Psoas muscle (tissue), 8 donors: ENCODE results near the gene CELF4. TPM values are rescaled to one million over a fixed set of nuclear protein-coding genes. Genes with fewer than 3 reads are reported as not detected.

Experiments
- ATAC-seq, 4 donors: fragments of 200-7000 bp; cut with Tn5 transposase; one replicate each; pipeline ENCODE4 v1.9.1; 2020; ENCODE audit warnings: moderate library complexity in 3 of 4, mild to moderate bottlenecking in 2 of 4
- DNase-seq, 2 donors: peaks; one replicate each; pipeline ENCODE4 v3.0.0-alpha.2; 2020
- H3K27ac ChIP-seq: fragments of 200-600 bp; one replicate; pipeline ENCODE4 v1.8.0; 2022
- H3K27me3 ChIP-seq, 3 donors: fragments of 200-600 bp in 1 of 3; one replicate each; pipeline versions ENCODE4 v1.6.1 to v1.8.0; 2013 to 2022; ENCODE audit warnings: low read length in 2 of 3, mild to moderate bottlenecking in 2 of 3, moderate library complexity in 1 of 3; ENCODE audit not compliant: insufficient read depth in 3 of 3
- H3K36me3 ChIP-seq, 2 donors: fragments of 200-600 bp in 1 of 2; one replicate each; pipeline versions ENCODE4 v1.6.1 to v1.8.0; 2013 to 2022; ENCODE audit warnings: low read depth in 1 of 2, mild to moderate bottlenecking in 1 of 2, moderate library complexity in 1 of 2; ENCODE audit not compliant: insufficient read depth in 1 of 2
- H3K4me1 ChIP-seq: fragments of 200-600 bp; one replicate; pipeline ENCODE4 v1.8.0; 2022
- H3K4me3 ChIP-seq: fragments of 200-600 bp; one replicate; pipeline ENCODE4 v1.8.0; 2022; ENCODE audit warnings: mild to moderate bottlenecking
- H3K9me3 ChIP-seq: fragments of 200-600 bp; one replicate; pipeline ENCODE4 v1.8.0; 2022
- CTCF ChIP-seq: fragments of 200-600 bp; IDR thresholded peaks from one replicate; pipeline ENCODE4 v1.8.0; 2022; ENCODE audit warnings: antibody characterized with exemption
- WGBS, 3 donors: extraction: QIAGEN DNeasy Blood & Tissue Kit; methylation state at CpG; one replicate each; pipeline versions ENCODE4 v1.1.6 to v1.1.7; 2013; 5-methylcytosine and 5-hydroxymethylcytosine counted together
- intact Hi-C, 2 donors: fragments of 100-400 bp; cut with DNase I; formaldehyde crosslinking; loops; one replicate each; pipeline versions ENCODE4 v1.11.0 to v1.14.2; 2022
- polyA plus RNA-seq, 3 donors: library from polyadenylated mRNA; stranded (reverse); fragments of 200-250 nt; gene quantifications; one replicate each; pipeline ENCODE4 v1.2.3, GENCODE V29; 2013
- total RNA-seq, 4 donors: library from RNA; stranded (reverse); fragmentation: NEBNext Ultra II Directional in 2 of 4; extraction: Animal tissue kit (Norgen Biotek cat#: 25700) in 2 of 4; gene quantifications; one replicate each; pipeline versions ENCODE4 v1.2.1 to v1.2.4, GENCODE V29; 2021 to 2023
- donor health status: healthy with polysubstance abuse.
- donor health status: DM: no; HTN: no; CAD: no; lungs with moderate emphysema.
- donor health status: Bipolar disorder and iron deficiency.
- donor health status: healthy.
- donor health status: DM: yes; HTN: yes; CAD: no.
- donor health status: DM: no; HTN: no; CAD: no.
- donor health status: DM: no; HTN: no; CAD: no.
- donor health status: DM: yes; HTN: yes; CAD: no.

The CELF4 gene
- total and polyA plus RNA-seq, 7 donors = 0.17 to 0.28 (median 0.17) TPM; not detected in 3

- intact Hi-C loops = loop anchor here in 1 of 2 donors (10.0 kb wide), 1 partner anchor 60 kb away; no protein-coding TSS in a partner anchor
- DNase-seq (no peak), ATAC-seq (no peak)
- no peaks in the 10 kb centered on the region for H3K36me3 ChIP-seq
- 82 to 85% (median 84%) methylated on average over 3 of the region's 3 CpGs for WGBS, 3 donors
- H3K27ac ChIP-seq = no peak overlapping the region
- no peaks in the 10 kb centered on the region for H3K4me1 ChIP-seq
- no peaks in the 10 kb centered on the region for H3K9me3 ChIP-seq
- H3K27me3 ChIP-seq = peaks cover 0 to 12% (median 0%) of the 10 kb centered on the region in 3 donors
- no peak for TF ChIP-seq CTCF
- no peak overlapping the region for H3K4me3 ChIP-seq
Observed at GRCh38 chr18:37514953-37515352, 50.6 kb downstream of the CELF4 start.

- DNase-seq (no peak), ATAC-seq (no peak)
- intact Hi-C loops = loop anchor here in 1 of 2 donors (10.0 kb wide), 1 partner anchor 58 kb away; no protein-coding TSS in a partner anchor
- peaks cover 0 to 12% (median 0%) of the 10 kb centered on the region in 3 donors for H3K27me3 ChIP-seq
- no peak overlapping the region for H3K27ac ChIP-seq
- no peak overlapping the region for H3K4me3 ChIP-seq
- 66 to 76% (median 76%) methylated on average over 2 of the region's 2 CpGs for WGBS, 3 donors
- H3K4me1 ChIP-seq = no peaks in the 10 kb centered on the region
- no peak for TF ChIP-seq CTCF
- no peaks in the 10 kb centered on the region for H3K9me3 ChIP-seq
- no peaks in the 10 kb centered on the region for H3K36me3 ChIP-seq
Observed at GRCh38 chr18:37512400-37512799, 53.2 kb downstream of the CELF4 start.

DNA sequence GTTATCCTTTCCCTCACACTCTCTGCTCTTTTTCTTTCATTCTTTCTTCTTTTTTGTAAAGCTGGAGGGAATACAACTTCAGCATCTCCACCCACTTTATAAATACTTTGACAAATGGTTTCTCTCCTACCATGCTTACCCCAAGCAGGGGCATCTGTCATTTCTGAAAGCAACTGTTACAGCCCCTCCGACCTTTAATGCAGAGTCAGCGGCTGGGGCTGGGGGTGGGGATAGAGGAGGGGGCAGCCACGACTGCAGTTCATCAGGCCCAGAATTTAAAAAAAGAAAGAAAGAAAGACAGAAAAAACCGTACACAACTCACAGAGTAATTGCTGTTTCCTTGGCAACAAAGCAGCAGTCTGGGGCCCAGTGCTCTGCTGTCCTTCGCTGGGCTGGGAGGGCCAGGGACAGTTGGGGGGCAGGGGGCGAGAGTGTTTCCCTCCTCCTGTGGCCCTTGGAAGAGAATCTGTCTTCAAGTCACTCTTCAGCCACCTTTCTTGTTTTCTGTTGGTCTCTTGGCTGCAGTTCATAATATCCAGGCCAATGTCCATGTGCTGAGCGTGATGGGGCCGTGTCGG is 53.8 kb downstream of the CELF4 start:
- 42 to 51% (median 49%) methylated on average over 9 of the region's 9 CpGs for WGBS, 3 donors
- intact Hi-C loops = loop anchor here in 1 of 2 donors (10.0 kb wide), 1 partner anchor 57 kb away; no protein-coding TSS in a partner anchor

DNA sequence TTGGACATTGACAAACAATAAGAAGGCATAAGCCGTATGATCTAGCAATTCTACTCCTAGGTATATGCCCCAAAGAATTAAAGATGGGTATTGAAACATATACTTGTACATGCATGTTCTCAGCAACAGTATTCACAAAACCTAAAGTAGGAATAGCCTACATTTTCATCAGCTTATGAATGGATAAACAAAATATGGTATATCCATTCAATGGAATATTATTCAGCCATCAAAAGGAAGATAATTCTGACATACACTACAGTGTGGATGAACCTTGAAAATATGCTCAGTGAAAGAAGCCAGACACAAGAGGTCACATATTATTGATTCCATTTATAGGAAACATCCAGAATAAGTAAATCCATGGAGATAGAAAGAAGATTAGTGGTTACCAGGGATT is 56.0 kb downstream of the CELF4 start:
- Histone ChIP-seq H3K27me3 (peaks cover 0 to 7% (median 0%) of the 10 kb centered on the region in 3 donors), H3K27ac (no peak overlapping the region), H3K4me1 (no peaks in the 10 kb centered on the region), H3K36me3 (no peaks in the 10 kb centered on the region), H3K4me3 (no peak overlapping the region), H3K9me3 (no peaks in the 10 kb centered on the region)
- DNase-seq = no peak
- intact Hi-C loops = no loop called here
- ATAC-seq = no peak
- TF ChIP-seq CTCF = no peak
- 45 to 97% (median 94%) methylated on average over 1 of the region's 1 CpG for WGBS, 3 donors

More for the DNA sequence above, 53.8 kb downstream of the CELF4 start:
- Histone ChIP-seq H3K4me3 (no peak overlapping the region), H3K9me3 (no peaks in the 10 kb centered on the region), H3K36me3 (no peaks in the 10 kb centered on the region), H3K27ac (no peak overlapping the region), H3K4me1 (no peaks in the 10 kb centered on the region), H3K27me3 (peaks cover 0 to 12% (median 0%) of the 10 kb centered on the region in 3 donors)
- DNase-seq (no peak), ATAC-seq (no peak)
- no peak for TF ChIP-seq CTCF

GRCh38 chr18:37508207-37508606 is 57.4 kb downstream of the CELF4 start:
- Histone ChIP-seq H3K27ac (no peak overlapping the region), H3K9me3 (no peaks in the 10 kb centered on the region), H3K4me1 (no peaks in the 10 kb centered on the region), H3K27me3 (peaks cover 0 to 2% (median 0%) of the 10 kb centered on the region in 3 donors), H3K4me3 (no peak overlapping the region), H3K36me3 (no peaks in the 10 kb centered on the region)
- WGBS, 3 donors = 37 to 52% (median 52%) methylated on average over 3 of the region's 3 CpGs
- ATAC-seq (no peak), DNase-seq (no peak)
- TF ChIP-seq CTCF = no peak
- intact Hi-C loops = no loop called here
